HCT116 (cell line): Measurements from ENCODE around the gene HOXC13. TPM values are rescaled to one million over a fixed set of nuclear protein-coding genes. Genes with fewer than 3 reads are reported as not detected.

Experiments used
- ATAC-seq: fragments of 200-7000 bp; cut with Tn5 transposase; 2 replicates; pipeline ENCODE4 v1.9.1; 2020; ENCODE audit warnings: mild to moderate bottlenecking, moderate library complexity
- BruUV-seq: library from RNA; stranded (reverse); fragments of 400-500 nt; replicated peaks from 2 replicates; lab custom pipeline; 2021; lab: Mats Ljungman, UMichigan
- CTCF ChIA-PET: fragments of 300-600 bp; sonication (Branson Sonifier 250); formaldehyde crosslinking; loops from one replicate; lab custom pipeline; 2021; ENCODE audit warnings: antibody characterized with exemption; lab: Charles Lee
- POLR2A ChIA-PET: fragments of 300-600, 350-600 bp; sonication (Branson Sonifier 250); formaldehyde crosslinking; loops from one replicate; lab custom pipeline; 2021; ENCODE audit warnings: antibody characterized with exemption; lab: Charles Lee
- RAD21 ChIA-PET, 2 experiments: fragments of 300-600 bp; sonication (Branson Sonifier 250); formaldehyde crosslinking; loops; one replicate each; lab custom pipeline; 2023; ENCODE audit warnings: low total read pairs in 2 of 2; ENCODE audit not compliant: uncharacterized antibody in 2 of 2, unreplicated experiment in 2 of 2, low non-redundant PET in 1 of 2; lab: Charles Lee
- DNase-seq: peaks from one replicate; pipeline ENCODE4 v3.0.0-alpha.2; 2010; ENCODE audit warnings: low read depth, low spot score
- H2AFZ ChIP-seq: fragments of 200-600 bp; shearing (Covaris generic), sonication (generic); 2 replicates; pipeline ENCODE4 v1.6.1; 2017; ENCODE audit warnings: low read depth, mixed run types, mixed read lengths, antibody characterized with exemption, low read length; ENCODE audit not compliant: poor library complexity, severe bottlenecking
- H3K27ac ChIP-seq: 2 replicates; pipeline ENCODE4 v1.5.1; 2012; ENCODE audit warnings: low read depth, low read length
- H3K27me3 ChIP-seq: fragments of 200-600 bp; sonication (generic); 2 replicates; pipeline ENCODE4 v1.6.1; 2016; ENCODE audit warnings: mixed run types, low read length, mixed read lengths; ENCODE audit not compliant: insufficient read depth
- H3K36me3 ChIP-seq, 2 experiments: fragments of 200-500 bp in 1 of 2; fragments of 200-600 bp in 1 of 2; sonication (Bioruptor generic) in 1 of 2; sonication (generic) in 1 of 2; 2 replicates each; pipeline versions ENCODE4 v1.5.1 to v1.6.1; 2014 to 2016; ENCODE audit warnings: low read length in 2 of 2, inconsistent platforms in 1 of 2, mixed read lengths in 1 of 2, mixed run types in 1 of 2; ENCODE audit not compliant: insufficient read depth in 2 of 2, control insufficient read depth in 1 of 2
- H3K4me1 ChIP-seq, 2 experiments: fragments of 200-600 bp in 1 of 2; sonication (generic) in 1 of 2; 2 replicates each; pipeline versions ENCODE4 v1.5.1 to v1.6.1; 2012 to 2017; ENCODE audit warnings: low read length in 2 of 2, inconsistent platforms in 1 of 2, mild to moderate bottlenecking in 1 of 2, mixed read lengths in 1 of 2, mixed run types in 1 of 2, moderate library complexity in 1 of 2; ENCODE audit not compliant: insufficient read depth in 2 of 2, control insufficient read depth in 1 of 2
- H3K4me2 ChIP-seq: fragments of 200-600 bp; sonication (generic); 2 replicates; pipeline ENCODE4 v1.6.1; 2017; ENCODE audit warnings: mixed run types, low read length, mixed read lengths
- H3K4me3 ChIP-seq, 2 experiments: fragments of 200-600 bp in 1 of 2; sonication (generic) in 1 of 2; replicated peaks in 1 of 2; 2 replicates each; pipeline ENCODE4 v1.5.1; 2011 to 2016; ENCODE audit warnings: low read length in 2 of 2, control low read depth in 1 of 2, low read depth in 1 of 2, mild to moderate bottlenecking in 1 of 2, mixed read lengths in 1 of 2, mixed run types in 1 of 2
- H3K79me2 ChIP-seq: fragments of 200-600 bp; sonication (generic); 2 replicates; pipeline ENCODE4 v1.6.1; 2017; ENCODE audit warnings: mild to moderate bottlenecking, mixed run types, low read length, moderate library complexity, mixed read lengths; ENCODE audit not compliant: insufficient read depth
- H3K9ac ChIP-seq: fragments of 200-600 bp; sonication (generic); 2 replicates; pipeline ENCODE4 v1.6.1; 2016; ENCODE audit warnings: low read length, mixed read lengths
- H3K9me2 ChIP-seq: fragments of 200-600 bp; sonication (generic), shearing (Covaris generic); 2 replicates; pipeline ENCODE4 v1.6.1; 2017; ENCODE audit warnings: mixed run types, mild to moderate bottlenecking, moderate library complexity; ENCODE audit not compliant: insufficient read depth
- H3K9me3 ChIP-seq, 2 experiments: fragments of 200-500 bp in 1 of 2; fragments of 200-600 bp in 1 of 2; sonication (Bioruptor generic) in 1 of 2; sonication (generic) in 1 of 2; 2 replicates each; pipeline ENCODE4 v1.6.1; 2014 to 2017; ENCODE audit warnings: low read length in 2 of 2, mixed read lengths in 2 of 2, inconsistent platforms in 1 of 2, low read depth in 1 of 2, mild to moderate bottlenecking in 1 of 2, mixed run types in 1 of 2, moderate library complexity in 1 of 2; ENCODE audit not compliant: control insufficient read depth in 1 of 2, insufficient read depth in 1 of 2
- H4K20me1 ChIP-seq: fragments of 200-600 bp; sonication (generic), shearing (Covaris generic); 2 replicates; pipeline ENCODE4 v1.6.1; 2017; ENCODE audit warnings: mixed run types, mild to moderate bottlenecking, moderate library complexity; ENCODE audit not compliant: insufficient read depth
- ELF1 ChIP-seq: IDR thresholded peaks from 2 replicates; pipeline ENCODE4 v1.6.1; 2012; ENCODE audit warnings: low read depth, borderline replicate concordance
- EZH2phosphoT487 ChIP-seq: fragments of 200-600 bp; IDR thresholded peaks from 2 replicates; pipeline ENCODE4 v1.6.1; 2018; ENCODE audit warnings: antibody characterized with exemption, borderline replicate concordance
- ZBTB33 ChIP-seq: IDR thresholded peaks from 2 replicates; pipeline ENCODE4 v1.6.1; 2011; ENCODE audit warnings: mild to moderate bottlenecking, low read length, moderate library complexity; ENCODE audit not compliant: insufficient replicate concordance; ENCODE audit errors: extremely low read depth
- ZFX ChIP-seq: fragments of 450-650 bp; IDR thresholded peaks from 2 replicates; pipeline ENCODE4 v1.6.1; 2017
- intact Hi-C: fragments of 100-400 bp; cut with micrococcal nuclease; formaldehyde crosslinking; loops from 2 replicates; pipeline ENCODE4 v1.10.0; 2022
- total RNA-seq: library from RNA; stranded (reverse); gene quantifications from one replicate; pipeline ENCODE4 v1.2.1, GENCODE V29; 2021; ENCODE audit not compliant: unreplicated experiment

Gene HOXC13
- total RNA-seq, 1 experiment from 2014 or later: 3.8 TPM

GRCh38 chr12:53954694-53955035 is 16.0 kb downstream of the HOXC13 start, which contains the start of gene HOXC12:
HOXC12 (plus strand) TSS chr12:53954903; CDS start chr12:53954930, 27 bp downstream.
- Histone ChIP-seq H4K20me1 (no peaks in the 10 kb centered on the region), H3K79me2 (no peaks in the 10 kb centered on the region), H3K9me3 (no peaks in the 10 kb centered on the region), H3K27ac (no peak within 1 kb of the TSS; the same call in 1 of the 2 replicates), H3K4me2 (peak within 1 kb of the TSS; percentile 82), H3K36me3 (no peaks in the 10 kb centered on the region), H3K9ac (no peak within 1 kb of the TSS), H2AFZ (no peak within 1 kb of the TSS), H3K27me3 (no peaks in the 10 kb centered on the region), H3K4me3 (no peak within 1 kb of the TSS), H3K4me1 (peaks cover 12 to 15% of the 10 kb centered on the region in 2 experiments), H3K9me2 (no peaks in the 10 kb centered on the region)
- DNase-seq: no peak
- CTCF ChIA-PET: interaction anchor here (0.8 kb wide), 1 partner anchor 30 kb away, joined by 3 read pairs; the partner anchor contains the start of gene HOXC10
- BruUV-seq: no TSS peak
- ATAC-seq: no peak
- intact Hi-C loops: no loop called here
- TF ChIP-seq ZBTB33 (no peak), EZH2phosphoT487 (no peak)
- RAD21 ChIA-PET: no interaction called here
- POLR2A ChIA-PET: no interaction called here

- Histone ChIP-seq H3K79me2 (no peaks in the 10 kb centered on the region), H3K9me3 (no peaks in the 10 kb centered on the region), H3K4me1 (peaks cover 12 to 15% of the 10 kb centered on the region in 2 experiments), H3K4me3 (no peak overlapping the region), H3K27ac (no peak overlapping the region; the same call in 1 of the 2 replicates), H3K36me3 (no peaks in the 10 kb centered on the region), H3K9ac (no peak overlapping the region), H3K27me3 (no peaks in the 10 kb centered on the region), H3K4me2 (no peak overlapping the region), H3K9me2 (no peaks in the 10 kb centered on the region), H2AFZ (no peak overlapping the region), H4K20me1 (no peaks in the 10 kb centered on the region)
- CTCF ChIA-PET: no interaction called here
- RAD21 ChIA-PET: no interaction called here
- ATAC-seq (no peak), DNase-seq (no peak)
- POLR2A ChIA-PET: no interaction called here
- intact Hi-C loops: no loop called here
- no TSS peak for BruUV-seq
- no peak for TF ChIP-seq ZFX
- TF ChIP-seq EZH2phosphoT487: no peak
- no peak for TF ChIP-seq ELF1
These were observed 16.6 kb downstream of the HOXC13 start for GRCh38 chr12:53955036-53955775.
